CD4-positive, alpha-beta T cell (primary cell): ENCODE results near the gene PTGER3. TPM values are rescaled to one million over a fixed set of nuclear protein-coding genes. Genes with fewer than 3 reads are reported as not detected.
"Not testable (repeated sequence)": the region's sequence is repeated elsewhere in the genome, so short reads cannot be mapped to it uniquely, and the experiment has no call there.

ENCODE experiments used
- ATAC-seq: fragments of 200-7000 bp; cut with Tn5 transposase; one replicate; pipeline ENCODE4 v1.10.0; 2022; ENCODE audit warnings: mild to moderate bottlenecking; ENCODE audit not compliant: poor library complexity
- CTCF ChIA-PET: fragments of 350-600 bp; sonication (Branson Sonifier 250); formaldehyde crosslinking; loops from one replicate; lab custom pipeline; 2021; ENCODE audit warnings: antibody characterized with exemption, inconsistent platforms; lab: Charles Lee
- POLR2A ChIA-PET: fragments of 350-600 bp; sonication (Branson Sonifier 250); formaldehyde crosslinking; loops from one replicate; lab custom pipeline; 2021; ENCODE audit warnings: antibody characterized with exemption, inconsistent platforms; lab: Charles Lee
- DNase-seq, 14 experiments: peaks; one replicate each; pipeline ENCODE4 v3.0.0-alpha.2; 2013 to 2020; ENCODE audit warnings: mixed read lengths in 2 of 14
- H3K27ac ChIP-seq, 2 donors: one replicate each; pipeline versions ENCODE4 v1.5.1 to v1.7.0; 2013; ENCODE audit warnings: low read length in 2 of 2, low read depth in 1 of 2, mild to moderate bottlenecking in 1 of 2
- H3K27me3 ChIP-seq, 2 experiments: 1 replicate in 1 of 2; 2 replicates in 1 of 2; pipeline versions ENCODE4 v1.6.1 to v1.7.0; 2013; ENCODE audit warnings: low read length in 2 of 2, control low read depth in 1 of 2, mild to moderate bottlenecking in 1 of 2, moderate library complexity in 1 of 2; ENCODE audit not compliant: insufficient read depth in 2 of 2, control insufficient read depth in 1 of 2
- H3K36me3 ChIP-seq: one replicate; pipeline ENCODE4 v1.6.1; 2013; ENCODE audit warnings: low read length, control low read depth; ENCODE audit not compliant: insufficient read depth
- H3K4me1 ChIP-seq: one replicate; pipeline ENCODE4 v1.6.1; 2013; ENCODE audit warnings: low read length, control low read depth; ENCODE audit not compliant: insufficient read depth
- H3K4me3 ChIP-seq: one replicate; pipeline ENCODE4 v1.5.1; 2013; ENCODE audit warnings: mild to moderate bottlenecking, low read length, moderate library complexity
- H3K9me3 ChIP-seq, 2 experiments: 1 replicate in 1 of 2; 2 replicates in 1 of 2; pipeline versions ENCODE4 v1.6.1 to v1.7.0; 2013; ENCODE audit warnings: low read length in 2 of 2, mild to moderate bottlenecking in 2 of 2, control low read depth in 1 of 2, moderate library complexity in 1 of 2; ENCODE audit not compliant: control insufficient read depth in 1 of 2, insufficient read depth in 1 of 2
- H3K27ac Mint-ChIP-seq: one replicate; pipeline ENCODE4 v1.8.0; 2020; ENCODE audit warnings: mixed read lengths
- H3K27me3 Mint-ChIP-seq: one replicate; pipeline ENCODE4 v1.8.0; 2021; ENCODE audit warnings: mixed read lengths
- H3K36me3 Mint-ChIP-seq: one replicate; pipeline ENCODE4 v1.8.0; 2021; ENCODE audit warnings: low read depth, mixed read lengths
- H3K4me1 Mint-ChIP-seq: one replicate; pipeline ENCODE4 v1.8.0; 2021; ENCODE audit warnings: low read depth, mixed read lengths
- H3K4me3 Mint-ChIP-seq: one replicate; pipeline ENCODE4 v1.8.0; 2020; ENCODE audit warnings: mild to moderate bottlenecking, mixed read lengths
- H3K9me3 Mint-ChIP-seq: one replicate; pipeline ENCODE4 v1.8.0; 2020; ENCODE audit warnings: mixed read lengths
- CTCF ChIP-seq: fragments of 200-600 bp; IDR thresholded peaks from one replicate; pipeline ENCODE4 v1.8.0; 2022; ENCODE audit warnings: antibody characterized with exemption, mild to moderate bottlenecking
- intact Hi-C, 2 experiments: fragments of 100-400 bp; cut with DNase I in 1 of 2; cut with micrococcal nuclease in 1 of 2; formaldehyde crosslinking; loops; one replicate each; pipeline versions ENCODE4 v1.15.1 to v1.9.0; 2023 to 2025; cut with DNase I, micrococcal nuclease
- total RNA-seq, 174 experiments: library from RNA in 2 of 174; stranded (reverse) in 2 of 174; gene quantifications; one replicate each; pipeline ENCODE4 v1.2.3 and lab custom pipeline; 2021 to 2026

Gene PTGER3
- total RNA-seq, 2 experiments from 2014 or later = not detected

- Histone ChIP-seq H3K27me3 (no peaks in the 10 kb centered on the region), H3K36me3 (no peaks in the 10 kb centered on the region), H3K9me3 (no peaks in the 10 kb centered on the region), H3K27ac (no peak overlapping the region), H3K4me3 (no peak overlapping the region), H3K4me1 (no peaks in the 10 kb centered on the region)
- TF ChIP-seq CTCF = no peak
- no peak for DNase-seq
- Mint-ChIP-seq H3K27me3 (peaks cover 20% of the 10 kb centered on the region), H3K36me3 (no peaks in the 10 kb centered on the region), H3K4me3 (no peak overlapping the region), H3K9me3 (no peaks in the 10 kb centered on the region), H3K4me1 (no peaks in the 10 kb centered on the region), H3K27ac (no peak overlapping the region)
- POLR2A ChIA-PET = no interaction called here
- intact Hi-C loops = no loop called here
- ATAC-seq = no peak
- CTCF ChIA-PET = no interaction called here
Observed at GRCh38 chr1:70990469-70991253, 57.0 kb downstream of the PTGER3 start.

GRCh38 chr1:70987497-70987896 is 60.1 kb downstream of the PTGER3 start:
- H3K27ac ChIP-seq = no peak overlapping the region
- H3K9me3 Mint-ChIP-seq = no peaks in the 10 kb centered on the region
- ATAC-seq (no peak), DNase-seq (no peak)
- CTCF ChIA-PET = interaction anchor here (2.0 kb wide), 1 partner anchor 8 kb away, joined by 5 read pairs; no protein-coding TSS in a partner anchor
- no peak for TF ChIP-seq CTCF
- H3K4me3 ChIP-seq = no peak overlapping the region
- H3K36me3 ChIP-seq = no peaks in the 10 kb centered on the region
- H3K27me3 ChIP-seq = no peaks in the 10 kb centered on the region
- H3K4me1 ChIP-seq = no peaks in the 10 kb centered on the region
- intact Hi-C loops = no loop called here
- no peak overlapping the region for H3K4me3 Mint-ChIP-seq
- no peaks in the 10 kb centered on the region for H3K36me3 Mint-ChIP-seq
- H3K4me1 Mint-ChIP-seq = no peaks in the 10 kb centered on the region
- H3K27ac Mint-ChIP-seq = no peak overlapping the region
- POLR2A ChIA-PET = no interaction called here
- H3K27me3 Mint-ChIP-seq = peaks cover 24% of the 10 kb centered on the region
- H3K9me3 ChIP-seq = no peaks in the 10 kb centered on the region

GRCh38 chr1:70985776-70986225 is 61.8 kb downstream of the PTGER3 start:
- DNase-seq, H3K4me3 ChIP-seq, H3K9me3 ChIP-seq, H3K27ac Mint-ChIP-seq, H3K27me3 ChIP-seq, H3K4me1 ChIP-seq, H3K36me3 Mint-ChIP-seq, H3K9me3 Mint-ChIP-seq, ATAC-seq, H3K4me3 Mint-ChIP-seq, H3K27ac ChIP-seq, intact Hi-C loops, H3K4me1 Mint-ChIP-seq, POLR2A ChIA-PET, H3K36me3 ChIP-seq: not testable (repeated sequence)
- peaks cover 36% of the 10 kb centered on the region for H3K27me3 Mint-ChIP-seq
- CTCF ChIA-PET = interaction anchor here (2.0 kb wide), 1 partner anchor 9 kb away, joined by 5 read pairs; no protein-coding TSS in a partner anchor

GRCh38 chr1:70985278-70985677 is 62.3 kb downstream of the PTGER3 start:
- H3K4me3 ChIP-seq, H3K36me3 Mint-ChIP-seq: not testable (repeated sequence)

More at GRCh38 chr1:70985278-70985677, 62.3 kb downstream of the PTGER3 start:
- H3K4me3 Mint-ChIP-seq, intact Hi-C loops, ATAC-seq, CTCF ChIA-PET, DNase-seq, H3K4me1 Mint-ChIP-seq, H3K27me3 ChIP-seq, H3K4me1 ChIP-seq, H3K36me3 ChIP-seq, POLR2A ChIA-PET, H3K27ac Mint-ChIP-seq, H3K9me3 Mint-ChIP-seq, H3K9me3 ChIP-seq, H3K27ac ChIP-seq: not testable (repeated sequence)
- H3K27me3 Mint-ChIP-seq = peaks cover 38% of the 10 kb centered on the region
